HL-60/S4 treated with retinoic acid at 250 ng/mL for 4 days and 3 days (cell line): ENCODE measurements around the gene DOK4.
"Not testable (repeated sequence)": the region's sequence is repeated elsewhere in the genome, so short reads cannot be mapped to it uniquely, and the experiment has no call there.

Experiments
- in situ Hi-C: fragments of 300-500 bp; cut with MboI; formaldehyde crosslinking; loops from 2 replicates; pipeline ENCODE4 v1.7.0; 2022; ENCODE audit warnings: low sequenced_read_pairs

Gene DOK4

GRCh38 chr16:57502048-57502775, 15.9 kb upstream of the DOK4 start:
- in situ Hi-C loops = no loop called here

- in situ Hi-C loops = no loop called here
Measured at GRCh38 chr16:57501492-57501891, 15.2 kb upstream of the DOK4 start.

- in situ Hi-C loops = no loop called here
Measured at GRCh38 chr16:57500578-57501111, 14.4 kb upstream of the DOK4 start.

- in situ Hi-C loops = not testable (repeated sequence)
Measured at GRCh38 chr16:57499941-57500340, 13.6 kb upstream of the DOK4 start.

GRCh38 chr16:57498031-57498430, 11.7 kb upstream of the DOK4 start:
- in situ Hi-C loops = no loop called here

- in situ Hi-C loops = no loop called here
Measured at GRCh38 chr16:57497121-57497520, 10.8 kb upstream of the DOK4 start.

GRCh38 chr16:57493767-57494166, 7.5 kb upstream of the DOK4 start:
- in situ Hi-C loops = no loop called here

GRCh38 chr16:57489229-57489628, 2.9 kb upstream of the DOK4 start:
- in situ Hi-C loops = no loop called here

GRCh38 chr16:57486858-57487834, 853 bp upstream of the DOK4 start:
- in situ Hi-C loops = no loop called here

- in situ Hi-C loops = no loop called here
Measured at GRCh38 chr16:57485091-57485915, 990 bp downstream of the DOK4 start.

GRCh38 chr16:57484515-57485005, 1.7 kb downstream of the DOK4 start:
- in situ Hi-C loops = no loop called here

GRCh38 chr16:57483725-57484514, 2.4 kb downstream of the DOK4 start:
- in situ Hi-C loops = no loop called here

- in situ Hi-C loops = no loop called here
Measured at GRCh38 chr16:57482845-57483545, 3.3 kb downstream of the DOK4 start.

GRCh38 chr16:57481421-57481820, 4.9 kb downstream of the DOK4 start:
- in situ Hi-C loops = no loop called here

GRCh38 chr16:57480754-57481230, 5.5 kb downstream of the DOK4 start:
- in situ Hi-C loops = no loop called here

- in situ Hi-C loops = no loop called here
Measured at GRCh38 chr16:57479976-57480753, 6.1 kb downstream of the DOK4 start.

- in situ Hi-C loops = no loop called here
Measured at GRCh38 chr16:57479205-57479975, 6.9 kb downstream of the DOK4 start.
